ENCODE results near the gene ERN1. TPM values are rescaled to one million over a fixed set of nuclear protein-coding genes. Genes with fewer than 3 reads are reported as not detected.

ERN1 gene
- total and polyA plus RNA-seq, 2 of the 13 experiments (the other 11 are each of a cell fraction or from before 2014, with no cell fraction given), result 6.0 to 12.7 TPM

GRCh38 chr17:64147110-64148016 lies 17.4 kb upstream of the ERN1 start (continued):
- TF ChIP-seq, protein P1, sequence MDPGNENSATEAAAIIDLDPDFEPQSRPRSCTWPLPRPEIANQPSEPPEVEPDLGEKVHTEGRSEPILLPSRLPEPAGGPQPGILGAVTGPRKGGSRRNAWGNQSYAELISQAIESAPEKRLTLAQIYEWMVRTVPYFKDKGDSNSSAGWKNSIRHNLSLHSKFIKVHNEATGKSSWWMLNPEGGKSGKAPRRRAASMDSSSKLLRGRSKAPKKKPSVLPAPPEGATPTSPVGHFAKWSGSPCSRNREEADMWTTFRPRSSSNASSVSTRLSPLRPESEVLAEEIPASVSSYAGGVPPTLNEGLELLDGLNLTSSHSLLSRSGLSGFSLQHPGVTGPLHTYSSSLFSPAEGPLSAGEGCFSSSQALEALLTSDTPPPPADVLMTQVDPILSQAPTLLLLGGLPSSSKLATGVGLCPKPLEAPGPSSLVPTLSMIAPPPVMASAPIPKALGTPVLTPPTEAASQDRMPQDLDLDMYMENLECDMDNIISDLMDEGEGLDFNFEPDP (CRISPR knock-in tag; conservative IDR thresholded peaks at IDR 0.05), result no peak
- TF ChIP-seq SNAI1 (CRISPR knock-in tag; IDR thresholded peaks at IDR 0.05; ENCODE audit: borderline replicate concordance) (peak; percentile 70; the same call in 1 of the 2 replicates), MED1 (CRISPR knock-in tag; IDR thresholded peaks at IDR 0.05) (peak; percentile 67), ZNF660 (CRISPR knock-in tag; IDR thresholded peaks at IDR 0.05; ENCODE audit: borderline replicate concordance, low read depth) (no peak), TP53 (CRISPR knock-in tag; conservative IDR thresholded peaks at IDR 0.05) (0 out of 2 replicates have a peak, but pooled peaks have one; percentile 35), AKAP8 (CRISPR knock-in tag; IDR thresholded peaks at IDR 0.05) (peak; percentile 96), ZNF329 (CRISPR knock-in tag; IDR thresholded peaks at IDR 0.05; ENCODE audit: low read depth) (no peak), NAIF1 (CRISPR knock-in tag; IDR thresholded peaks at IDR 0.05; ENCODE audit: borderline replicate concordance) (no peak), ZFP36L1 (CRISPR knock-in tag; IDR thresholded peaks at IDR 0.05) (peak; percentile 42; the same call in 1 of the 2 replicates), ZNF431 (CRISPR knock-in tag; IDR thresholded peaks at IDR 0.05; ENCODE audit: borderline replicate concordance, low read depth) (no peak), RFXAP (CRISPR knock-in tag; IDR thresholded peaks at IDR 0.05; ENCODE audit: borderline replicate concordance) (peak; percentile 60), XRCC5 (optimal IDR thresholded peaks at IDR 0.05; ENCODE audit: low read length) (no peak), ZNF10 (CRISPR knock-in tag; IDR thresholded peaks at IDR 0.05; ENCODE audit: borderline replicate concordance, low read depth) (no peak), BCL6 (CRISPR knock-in tag; IDR thresholded peaks at IDR 0.05) (peak; percentile 61; the same call in 1 of the 2 replicates), MYPOP (CRISPR knock-in tag; IDR thresholded peaks at IDR 0.05) (no peak), EZH2 (conservative IDR thresholded peaks at IDR 0.05; ENCODE audit: low read depth, low read length) (no peak), SKI (IDR thresholded peaks at IDR 0.05; ENCODE audit: partially characterized antibody) (no peak), ZNF274 (CRISPR knock-in tag; IDR thresholded peaks at IDR 0.05) (no peak), ZNF781 (CRISPR knock-in tag; IDR thresholded peaks at IDR 0.05; ENCODE audit: borderline replicate concordance, not compliant biosample characterization) (no peak), CREB1 (IDR thresholded peaks at IDR 0.05) (peak; percentile 18; the same call in 1 of the 2 replicates), CREB1 (CRISPR knock-in tag; IDR thresholded peaks at IDR 0.05) (peak; percentile 50), XBP1 (CRISPR knock-in tag; IDR thresholded peaks at IDR 0.05) (no peak)
- TF ChIP-seq, protein P2, sequence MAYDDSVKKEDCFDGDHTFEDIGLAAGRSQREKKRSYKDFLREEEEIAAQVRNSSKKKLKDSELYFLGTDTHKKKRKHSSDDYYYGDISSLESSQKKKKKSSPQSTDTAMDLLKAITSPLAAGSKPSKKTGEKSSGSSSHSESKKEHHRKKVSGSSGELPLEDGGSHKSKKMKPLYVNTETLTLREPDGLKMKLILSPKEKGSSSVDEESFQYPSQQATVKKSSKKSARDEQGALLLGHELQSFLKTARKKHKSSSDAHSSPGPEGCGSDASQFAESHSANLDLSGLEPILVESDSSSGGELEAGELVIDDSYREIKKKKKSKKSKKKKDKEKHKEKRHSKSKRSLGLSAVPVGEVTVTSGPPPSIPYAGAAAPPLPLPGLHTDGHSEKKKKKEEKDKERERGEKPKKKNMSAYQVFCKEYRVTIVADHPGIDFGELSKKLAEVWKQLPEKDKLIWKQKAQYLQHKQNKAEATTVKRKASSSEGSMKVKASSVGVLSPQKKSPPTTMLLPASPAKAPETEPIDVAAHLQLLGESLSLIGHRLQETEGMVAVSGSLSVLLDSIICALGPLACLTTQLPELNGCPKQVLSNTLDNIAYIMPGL (CRISPR knock-in tag; IDR thresholded peaks at IDR 0.05; ENCODE audit: borderline replicate concordance in 1 of 2, low read depth in 1 of 2), result no peak

Measured in HepG2 (cell line).